ENCODE data around the gene NCOA3. TPM values are rescaled to one million over a fixed set of nuclear protein-coding genes. Genes with fewer than 3 reads are reported as not detected.

Gene NCOA3
- total and polyA plus RNA-seq, 8 donors: 34.5 to 41.5 (median 38.2) TPM

- intact Hi-C loops (cut with DNase I): no loop called here
- Histone ChIP-seq H3K4me3 (no peak overlapping the region), H3K27me3 (no peaks in the 10 kb centered on the region), H3K9me3 (no peaks in the 10 kb centered on the region), H3K36me3 (no peaks in the 10 kb centered on the region), H3K27ac (no peak overlapping the region), H3K4me1 (peaks cover 0 to 11% of the 10 kb centered on the region in 2 donors)
- no peak for TF ChIP-seq CTCF (IDR thresholded peaks at IDR 0.05)
- ATAC-seq (no peak), DNase-seq (no peak)
Measured at GRCh38 chr20:47535088-47535487, 33.4 kb downstream of the NCOA3 start.

GRCh38 chr20:47535994-47536393 lies 34.3 kb downstream of the NCOA3 start:
- DNase-seq (no peak), ATAC-seq (no peak)
- H3K4me1 ChIP-seq: peaks cover 0 to 12% of the 10 kb centered on the region in 2 donors
- H3K27ac ChIP-seq: no peak overlapping the region
- intact Hi-C loops (cut with DNase I): no loop called here
- H3K4me3 ChIP-seq: no peak overlapping the region
- no peaks in the 10 kb centered on the region for H3K27me3 ChIP-seq
- no peaks in the 10 kb centered on the region for H3K9me3 ChIP-seq
- no peak for TF ChIP-seq CTCF (IDR thresholded peaks at IDR 0.05)
- no peaks in the 10 kb centered on the region for H3K36me3 ChIP-seq

GRCh38 chr20:47540443-47541354 lies 39.0 kb downstream of the NCOA3 start:
- no peak for TF ChIP-seq CTCF (IDR thresholded peaks at IDR 0.05)
- H3K36me3 ChIP-seq: no peaks in the 10 kb centered on the region
- intact Hi-C loops (cut with DNase I): no loop called here
- no peaks in the 10 kb centered on the region for H3K9me3 ChIP-seq
- no peaks in the 10 kb centered on the region for H3K27me3 ChIP-seq
- H3K4me1 ChIP-seq: peaks cover under 1 to 25% of the 10 kb centered on the region in 2 donors
- ATAC-seq: peak; percentile 26
- no peak for DNase-seq
- H3K4me3 ChIP-seq: no peak overlapping the region
- H3K27ac ChIP-seq: peak overlapping the region in 1 of 2 donors; percentile 11

GRCh38 chr20:47541355-47541922 lies 39.8 kb downstream of the NCOA3 start:
- DNase-seq (no peak), ATAC-seq (no peak)
- TF ChIP-seq CTCF (IDR thresholded peaks at IDR 0.05): no peak
- intact Hi-C loops (cut with DNase I): no loop called here
- Histone ChIP-seq H3K27ac (no peak overlapping the region), H3K4me3 (no peak overlapping the region), H3K4me1 (peaks cover 7 to 25% of the 10 kb centered on the region in 2 donors), H3K27me3 (no peaks in the 10 kb centered on the region), H3K36me3 (no peaks in the 10 kb centered on the region), H3K9me3 (no peaks in the 10 kb centered on the region)

GRCh38 chr20:47543006-47543431 lies 41.3 kb downstream of the NCOA3 start:
- no peaks in the 10 kb centered on the region for H3K36me3 ChIP-seq
- intact Hi-C loops (cut with DNase I): no loop called here
- H3K4me1 ChIP-seq: peaks cover 8 to 31% of the 10 kb centered on the region in 2 donors
- ATAC-seq: no peak
- no peak overlapping the region for H3K27ac ChIP-seq
- no peak for TF ChIP-seq CTCF (IDR thresholded peaks at IDR 0.05)
- no peaks in the 10 kb centered on the region for H3K27me3 ChIP-seq
- no peak for DNase-seq
- H3K9me3 ChIP-seq: no peaks in the 10 kb centered on the region
- H3K4me3 ChIP-seq: no peak overlapping the region
